Naive thymus-derived CD4-positive, alpha-beta T cell (primary cell): ENCODE measurements around the gene FAM216B. TPM values are rescaled to one million over a fixed set of nuclear protein-coding genes. Genes with fewer than 3 reads are reported as not detected.

Experiments
- ATAC-seq: fragments of 150-1000 bp; cut with Tn5 transposase; 2 replicates; pipeline ENCODE4 v1.10.0; 2021; ENCODE audit warnings: mild to moderate bottlenecking, moderate library complexity
- CTCF ChIA-PET: fragments of 350-600 bp; sonication (Branson Sonifier 250); formaldehyde crosslinking; loops from one replicate; lab custom pipeline; 2021; ENCODE audit warnings: antibody characterized with exemption; lab: Charles Lee
- POLR2A ChIA-PET: fragments of 350-600 bp; sonication (Branson Sonifier 250); formaldehyde crosslinking; loops from one replicate; lab custom pipeline; 2021; ENCODE audit warnings: antibody characterized with exemption, inconsistent platforms; lab: Charles Lee
- DNase-seq, 9 donors: peaks; one replicate each; pipeline versions ENCODE4 v3.0.0 to v3.0.0-alpha.2; 2020 to 2022; ENCODE audit warnings: mixed read lengths in 1 of 9
- H3K27ac ChIP-seq: one replicate; pipeline ENCODE4 v1.7.0; 2013; ENCODE audit warnings: mild to moderate bottlenecking, low read depth, low read length, moderate library complexity
- H3K27me3 ChIP-seq, 2 donors: one replicate each; pipeline ENCODE4 v1.7.0; 2013; ENCODE audit warnings: low read length in 2 of 2, mild to moderate bottlenecking in 2 of 2, moderate library complexity in 2 of 2; ENCODE audit not compliant: control insufficient read depth in 2 of 2, insufficient read depth in 2 of 2
- H3K36me3 ChIP-seq, 3 experiments: 1 replicate in 2 of 3; 2 replicates in 1 of 3; pipeline ENCODE4 v1.7.0; 2013; ENCODE audit warnings: low read length in 3 of 3, mild to moderate bottlenecking in 3 of 3, moderate library complexity in 1 of 3; ENCODE audit not compliant: insufficient read depth in 3 of 3, control insufficient read depth in 2 of 3
- H3K4me1 ChIP-seq, 2 donors: one replicate each; pipeline ENCODE4 v1.7.0; 2013; ENCODE audit warnings: low read length in 2 of 2, mild to moderate bottlenecking in 2 of 2, moderate library complexity in 1 of 2; ENCODE audit not compliant: control insufficient read depth in 2 of 2, insufficient read depth in 2 of 2
- H3K4me3 ChIP-seq: 2 replicates; pipeline ENCODE4 v1.7.0; 2013; ENCODE audit warnings: mild to moderate bottlenecking, low read length
- H3K9me3 ChIP-seq, 3 experiments: 1 replicate in 2 of 3; 2 replicates in 1 of 3; pipeline ENCODE4 v1.7.0; 2013; ENCODE audit warnings: low read length in 3 of 3; ENCODE audit not compliant: control insufficient read depth in 2 of 3
- H3K27ac Mint-ChIP-seq, 9 donors: one replicate each; pipeline ENCODE4 v1.8.0; 2020 to 2022; ENCODE audit warnings: mixed read lengths in 9 of 9, mild to moderate bottlenecking in 8 of 9, moderate library complexity in 5 of 9, inconsistent platforms in 2 of 9
- H3K27me3 Mint-ChIP-seq, 5 donors: one replicate each; pipeline ENCODE4 v1.8.0; 2021 to 2022; ENCODE audit warnings: mixed read lengths in 5 of 5, mild to moderate bottlenecking in 1 of 5
- H3K36me3 Mint-ChIP-seq, 5 donors: one replicate each; pipeline ENCODE4 v1.8.0; 2020 to 2022; ENCODE audit warnings: mixed read lengths in 5 of 5, mild to moderate bottlenecking in 3 of 5, inconsistent platforms in 1 of 5
- H3K4me1 Mint-ChIP-seq, 7 donors: one replicate each; pipeline ENCODE4 v1.8.0; 2020 to 2022; ENCODE audit warnings: mixed read lengths in 7 of 7, mild to moderate bottlenecking in 3 of 7, inconsistent platforms in 1 of 7
- H3K4me3 Mint-ChIP-seq, 10 donors: one replicate each; pipeline ENCODE4 v1.8.0; 2020 to 2022; ENCODE audit warnings: mild to moderate bottlenecking in 10 of 10, mixed read lengths in 10 of 10, moderate library complexity in 6 of 10, inconsistent platforms in 2 of 10
- H3K9me3 Mint-ChIP-seq, 11 donors: one replicate each; pipeline ENCODE4 v1.8.0; 2020 to 2022; ENCODE audit warnings: mixed read lengths in 11 of 11, mild to moderate bottlenecking in 4 of 11, inconsistent platforms in 1 of 11, moderate library complexity in 1 of 11
- intact Hi-C, 2 donors: fragments of 100-400 bp; cut with micrococcal nuclease; formaldehyde crosslinking; loops; one replicate each; pipeline ENCODE4 v1.15.1; 2023
- polyA plus RNA-seq, 2 donors: library from polyadenylated mRNA; unstranded; fragments of 300-500 nt; fragmentation: Illumina TruSeq; gene quantifications; one replicate each; pipeline ENCODE4 v1.2.3, GENCODE V29; 2021
- total RNA-seq, 6 experiments: library from RNA in 5 of 6; stranded (reverse) in 5 of 6; gene quantifications; 1 replicate in 5 of 6; 2 replicates in 1 of 6; pipeline ENCODE4 v1.2.3 and lab custom pipeline; 2021 to 2026

FAM216B gene
- total and polyA plus RNA-seq, 7 experiments from 2014 or later: not detected

- H3K4me3 ChIP-seq: no peak overlapping the region
- no peaks in the 10 kb centered on the region for H3K9me3 ChIP-seq
- ChIA-PET CTCF (no interaction called here), POLR2A (no interaction called here)
- H3K27ac ChIP-seq: no peak overlapping the region
- no peaks in the 10 kb centered on the region for H3K4me1 ChIP-seq
- Mint-ChIP-seq H3K9me3 (peaks cover 0 to 2% (median 0%) of the 10 kb centered on the region in 11 donors), H3K27me3 (peaks cover 16 to 41% (median 21%) of the 10 kb centered on the region in 5 donors), H3K27ac (no peak overlapping the region), H3K4me1 (peaks cover 0 to 1% (median 0%) of the 10 kb centered on the region in 7 donors), H3K4me3 (no peak overlapping the region), H3K36me3 (peaks cover 0 to 4% (median 0%) of the 10 kb centered on the region in 5 donors)
- intact Hi-C loops: no loop called here
- no peaks in the 10 kb centered on the region for H3K36me3 ChIP-seq
- H3K27me3 ChIP-seq: no peaks in the 10 kb centered on the region
- DNase-seq: no peak
- ATAC-seq: no peak
Observed at GRCh38 chr13:42795666-42796065, 14.3 kb downstream of the FAM216B start.

DNA sequence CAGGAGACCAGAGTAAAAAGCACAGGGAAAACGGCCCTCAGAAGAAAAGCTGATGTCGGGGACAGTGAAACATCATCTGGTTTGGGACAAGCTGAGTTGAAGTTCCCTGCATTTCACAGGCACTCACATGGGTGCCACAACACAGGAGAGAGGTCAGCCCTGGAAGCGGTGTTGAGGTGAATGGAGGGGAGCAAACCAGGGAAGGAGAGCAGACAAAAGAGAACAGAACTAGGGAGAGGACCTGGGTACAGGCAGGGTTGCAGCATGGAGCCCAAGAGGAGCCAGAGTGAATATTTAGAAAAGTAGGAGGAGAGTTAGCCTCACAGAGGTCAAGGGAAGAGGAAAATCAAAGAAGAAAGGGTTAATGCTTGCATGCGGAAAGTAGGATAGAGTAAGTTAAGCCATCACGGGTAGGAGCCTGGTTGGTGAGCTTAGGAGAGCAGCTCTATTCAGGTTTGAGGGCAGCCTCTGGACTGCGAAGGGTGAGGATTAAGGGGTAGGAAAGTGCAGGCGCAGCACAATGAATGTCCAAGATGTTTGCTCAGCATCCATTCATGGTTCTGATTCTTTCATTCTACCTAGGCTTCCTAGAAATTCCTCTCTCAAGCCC, 15.5 kb downstream of the FAM216B start:
- H3K27me3 ChIP-seq: no peaks in the 10 kb centered on the region
- Mint-ChIP-seq H3K36me3 (peaks cover 0 to 4% (median 0%) of the 10 kb centered on the region in 5 donors), H3K27me3 (peaks cover 16 to 41% (median 21%) of the 10 kb centered on the region in 5 donors), H3K4me3 (no peak overlapping the region), H3K9me3 (peaks cover 0 to 4% (median 0%) of the 10 kb centered on the region in 11 donors), H3K4me1 (no peaks in the 10 kb centered on the region), H3K27ac (no peak overlapping the region)
- intact Hi-C loops: no loop called here
- no peak overlapping the region for H3K27ac ChIP-seq
- DNase-seq (no peak), ATAC-seq (no peak)
- no peaks in the 10 kb centered on the region for H3K9me3 ChIP-seq
- no peak overlapping the region for H3K4me3 ChIP-seq
- ChIA-PET CTCF (no interaction called here), POLR2A (no interaction called here)
- no peaks in the 10 kb centered on the region for H3K36me3 ChIP-seq
- no peaks in the 10 kb centered on the region for H3K4me1 ChIP-seq

GRCh38 chr13:42798118-42798517, 16.7 kb downstream of the FAM216B start:
- Histone ChIP-seq H3K36me3 (no peaks in the 10 kb centered on the region), H3K4me3 (no peak overlapping the region), H3K27ac (no peak overlapping the region), H3K27me3 (no peaks in the 10 kb centered on the region), H3K4me1 (no peaks in the 10 kb centered on the region), H3K9me3 (no peaks in the 10 kb centered on the region)
- Mint-ChIP-seq H3K4me3 (no peak overlapping the region), H3K9me3 (peaks cover 0 to 5% (median 0%) of the 10 kb centered on the region in 11 donors), H3K4me1 (no peaks in the 10 kb centered on the region), H3K27ac (no peak overlapping the region), H3K27me3 (peaks cover 16 to 36% (median 21%) of the 10 kb centered on the region in 5 donors), H3K36me3 (peaks cover 0 to 4% (median 0%) of the 10 kb centered on the region in 5 donors)
- no peak for ATAC-seq
- CTCF ChIA-PET: no interaction called here
- no peak for DNase-seq
- intact Hi-C loops: no loop called here
- POLR2A ChIA-PET: no interaction called here

DNA sequence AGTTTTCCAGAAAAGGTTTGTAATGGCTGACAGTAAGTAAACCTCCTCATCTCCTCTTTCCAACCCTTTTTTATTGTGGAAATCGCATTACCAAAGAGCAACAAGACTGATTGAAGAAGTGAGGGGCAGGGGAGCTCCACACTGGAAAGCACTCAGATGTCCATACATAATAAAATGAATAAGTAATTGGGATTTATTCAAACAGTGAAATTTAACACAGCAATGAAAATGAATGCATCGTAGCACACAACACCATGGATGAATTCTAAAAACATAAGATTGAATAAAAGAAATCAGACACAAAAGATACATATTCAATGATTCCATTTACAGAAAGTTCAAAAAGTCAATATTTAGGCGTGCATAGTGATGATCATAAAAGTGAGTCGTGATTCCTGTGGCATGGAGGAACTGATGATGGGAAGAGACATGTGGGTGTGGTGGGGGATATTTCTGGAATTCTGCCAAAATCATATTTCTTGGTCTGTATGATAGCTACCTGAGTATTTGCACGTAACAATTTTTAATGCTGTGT, 18.8 kb downstream of the FAM216B start:
- intact Hi-C loops: no loop called here
- H3K9me3 ChIP-seq: no peaks in the 10 kb centered on the region
- Mint-ChIP-seq H3K4me1 (no peaks in the 10 kb centered on the region), H3K27ac (no peak overlapping the region), H3K9me3 (peaks cover 0 to 5% (median 0%) of the 10 kb centered on the region in 11 donors), H3K4me3 (no peak overlapping the region), H3K27me3 (peaks cover 12 to 28% (median 16%) of the 10 kb centered on the region in 5 donors), H3K36me3 (peaks cover 0 to 4% (median 0%) of the 10 kb centered on the region in 5 donors)
- ChIA-PET POLR2A (no interaction called here), CTCF (no interaction called here)
- no peaks in the 10 kb centered on the region for H3K27me3 ChIP-seq
- no peaks in the 10 kb centered on the region for H3K36me3 ChIP-seq
- H3K4me1 ChIP-seq: no peaks in the 10 kb centered on the region
- H3K27ac ChIP-seq: no peak overlapping the region
- ATAC-seq (no peak), DNase-seq (no peak)
- H3K4me3 ChIP-seq: no peak overlapping the region

DNA sequence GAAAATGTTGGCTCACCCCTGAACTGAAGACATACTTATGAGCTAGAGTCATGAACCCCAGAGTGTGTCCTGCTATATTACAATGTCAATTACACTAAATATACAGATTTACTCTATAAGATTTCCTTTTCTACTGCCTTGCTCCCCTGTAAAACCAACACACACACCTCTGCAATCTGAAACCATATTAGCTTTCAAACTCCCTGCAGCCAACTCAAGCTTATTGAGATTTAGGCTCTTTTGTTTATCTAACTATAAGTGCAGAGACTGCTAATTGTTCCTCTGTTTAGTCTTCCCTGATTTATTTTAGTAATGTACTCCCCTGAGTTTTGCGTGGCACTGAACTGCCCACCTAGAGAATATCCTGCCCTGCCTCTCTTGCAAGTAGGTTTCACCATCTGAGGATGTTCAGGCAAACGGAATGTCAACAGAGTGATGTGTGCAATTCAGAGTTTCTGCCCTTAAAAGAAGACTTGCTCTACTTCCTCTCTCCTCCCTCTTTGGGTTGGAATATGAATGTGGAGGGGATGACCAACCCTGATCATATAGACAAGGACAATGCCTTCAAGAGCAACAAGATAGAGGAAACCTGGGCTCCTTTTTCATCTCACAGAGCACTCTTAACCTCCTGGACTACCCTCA, 22.3 kb downstream of the FAM216B start:
- peaks cover 0 to 5% (median 0%) of the 10 kb centered on the region in 11 donors for H3K9me3 Mint-ChIP-seq
- Histone ChIP-seq H3K4me3 (no peak overlapping the region), H3K9me3 (no peaks in the 10 kb centered on the region), H3K36me3 (no peaks in the 10 kb centered on the region), H3K4me1 (no peaks in the 10 kb centered on the region), H3K27ac (no peak overlapping the region), H3K27me3 (no peaks in the 10 kb centered on the region)
- intact Hi-C loops: no loop called here
- no peaks in the 10 kb centered on the region for H3K36me3 Mint-ChIP-seq
- POLR2A ChIA-PET: no interaction called here
- peaks cover 0 to 10% (median 3%) of the 10 kb centered on the region in 5 donors for H3K27me3 Mint-ChIP-seq
- ATAC-seq (no peak), DNase-seq (no peak)
- CTCF ChIA-PET: no interaction called here
- no peak overlapping the region for H3K4me3 Mint-ChIP-seq
- no peaks in the 10 kb centered on the region for H3K4me1 Mint-ChIP-seq
- no peak overlapping the region for H3K27ac Mint-ChIP-seq

- intact Hi-C loops: no loop called here
- ChIA-PET CTCF (no interaction called here), POLR2A (no interaction called here)
- DNase-seq (no peak), ATAC-seq (no peak)
- H3K4me1 Mint-ChIP-seq: peaks cover 0 to 2% (median 0%) of the 10 kb centered on the region in 7 donors
- H3K4me3 Mint-ChIP-seq: no peak overlapping the region
- no peak overlapping the region for H3K4me3 ChIP-seq
- no peaks in the 10 kb centered on the region for H3K9me3 ChIP-seq
- H3K27me3 Mint-ChIP-seq: peaks cover 0 to 9% (median 4%) of the 10 kb centered on the region in 5 donors
- no peaks in the 10 kb centered on the region for H3K36me3 ChIP-seq
- H3K27ac ChIP-seq: no peak overlapping the region
- no peaks in the 10 kb centered on the region for H3K36me3 Mint-ChIP-seq
- peaks cover 0 to 5% (median 0%) of the 10 kb centered on the region in 11 donors for H3K9me3 Mint-ChIP-seq
- H3K4me1 ChIP-seq: no peaks in the 10 kb centered on the region
- H3K27me3 ChIP-seq: no peaks in the 10 kb centered on the region
- no peak overlapping the region for H3K27ac Mint-ChIP-seq
Observed at GRCh38 chr13:42804244-42804874, 23.0 kb downstream of the FAM216B start.
